ENCODE measurements around the gene LIM2.
"Not testable (repeated sequence)": the region's sequence is repeated elsewhere in the genome, so short reads cannot be mapped to it uniquely, and the experiment has no call there.

The LIM2 gene

GRCh38 chr19:51421229-51422052 lies 33.7 kb upstream of the LIM2 start:
- no peak overlapping the region for H3K4me3 ChIP-seq (ENCODE audit: low read depth, low read length)
- TF ChIP-seq, protein P1, sequence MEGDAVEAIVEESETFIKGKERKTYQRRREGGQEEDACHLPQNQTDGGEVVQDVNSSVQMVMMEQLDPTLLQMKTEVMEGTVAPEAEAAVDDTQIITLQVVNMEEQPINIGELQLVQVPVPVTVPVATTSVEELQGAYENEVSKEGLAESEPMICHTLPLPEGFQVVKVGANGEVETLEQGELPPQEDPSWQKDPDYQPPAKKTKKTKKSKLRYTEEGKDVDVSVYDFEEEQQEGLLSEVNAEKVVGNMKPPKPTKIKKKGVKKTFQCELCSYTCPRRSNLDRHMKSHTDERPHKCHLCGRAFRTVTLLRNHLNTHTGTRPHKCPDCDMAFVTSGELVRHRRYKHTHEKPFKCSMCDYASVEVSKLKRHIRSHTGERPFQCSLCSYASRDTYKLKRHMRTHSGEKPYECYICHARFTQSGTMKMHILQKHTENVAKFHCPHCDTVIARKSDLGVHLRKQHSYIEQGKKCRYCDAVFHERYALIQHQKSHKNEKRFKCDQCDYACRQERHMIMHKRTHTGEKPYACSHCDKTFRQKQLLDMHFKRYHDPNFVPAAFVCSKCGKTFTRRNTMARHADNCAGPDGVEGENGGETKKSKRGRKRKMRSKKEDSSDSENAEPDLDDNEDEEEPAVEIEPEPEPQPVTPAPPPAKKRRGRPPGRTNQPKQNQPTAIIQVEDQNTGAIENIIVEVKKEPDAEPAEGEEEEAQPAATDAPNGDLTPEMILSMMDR (conservative IDR thresholded peaks at IDR 0.05; ENCODE audit: low read depth, low read length), result no peak
- no peak for DNase-seq (ENCODE audit: low read depth)

- DNase-seq (ENCODE audit: low read depth); H3K4me3 ChIP-seq (ENCODE audit: low read depth, low read length): not testable (repeated sequence)
Measured at GRCh38 chr19:51420511-51420910, 32.7 kb upstream of the LIM2 start.

- DNase-seq (ENCODE audit: low read depth), result no peak
- H3K4me3 ChIP-seq (ENCODE audit: low read depth, low read length), result no peak overlapping the region
- TF ChIP-seq, protein P1 (conservative IDR thresholded peaks at IDR 0.05; ENCODE audit: low read depth, low read length), result no peak
Measured at GRCh38 chr19:51418707-51419106, 30.9 kb upstream of the LIM2 start.

- DNase-seq (ENCODE audit: low read depth), result no peak
- TF ChIP-seq, protein P1 (conservative IDR thresholded peaks at IDR 0.05; ENCODE audit: low read depth, low read length), result no peak
- no peak overlapping the region for H3K4me3 ChIP-seq (ENCODE audit: low read depth, low read length)
Measured at GRCh38 chr19:51417810-51418157, 30.0 kb upstream of the LIM2 start.

DNA sequence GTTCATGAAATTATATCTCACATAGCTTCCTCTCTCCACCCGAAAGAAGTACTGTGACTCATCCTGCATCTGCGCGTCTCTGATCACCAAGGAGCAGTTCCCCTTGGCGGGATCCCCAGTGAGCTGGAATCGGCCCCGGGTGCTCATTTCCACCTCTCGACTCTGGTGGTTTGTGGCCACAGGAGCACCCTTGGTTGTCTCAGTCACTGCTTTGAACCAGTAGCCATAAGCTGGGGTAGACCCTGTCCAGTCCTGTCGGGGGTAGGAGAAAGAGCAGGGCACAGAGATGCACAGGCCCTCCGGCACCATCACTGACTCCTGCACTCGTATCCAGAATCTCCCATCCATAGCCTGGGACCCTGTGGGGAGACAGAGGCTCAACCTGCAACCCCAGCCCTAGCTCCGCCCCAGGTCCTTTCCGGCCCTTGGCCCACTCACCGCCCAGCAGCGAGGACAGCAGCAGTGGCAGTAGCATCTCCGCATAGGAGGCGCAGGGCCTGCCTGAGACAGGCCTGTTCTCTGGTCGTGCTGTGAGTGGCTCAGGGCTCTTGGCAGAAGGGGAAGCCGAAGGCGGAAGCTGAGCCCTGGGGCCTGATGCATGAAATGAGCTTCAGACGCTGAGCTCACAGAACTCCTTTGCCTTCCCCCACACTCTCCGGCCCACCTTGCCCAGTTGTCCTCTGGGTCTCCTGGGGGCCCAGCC lies 29.5 kb upstream of the LIM2 start, which contains the start of gene SIGLEC10:
Gene SIGLEC10, minus strand, starts transcription at position 536 of the 703 bp plus-strand sequence. Its CDS starts 61 bp downstream, at position 475.
- no peak within 1 kb of the TSS for H3K4me3 ChIP-seq (ENCODE audit: low read depth, low read length)
- TF ChIP-seq, protein P1 (conservative IDR thresholded peaks at IDR 0.05; ENCODE audit: low read depth, low read length), result no peak
- DNase-seq (ENCODE audit: low read depth), result peak; percentile 7

DNA sequence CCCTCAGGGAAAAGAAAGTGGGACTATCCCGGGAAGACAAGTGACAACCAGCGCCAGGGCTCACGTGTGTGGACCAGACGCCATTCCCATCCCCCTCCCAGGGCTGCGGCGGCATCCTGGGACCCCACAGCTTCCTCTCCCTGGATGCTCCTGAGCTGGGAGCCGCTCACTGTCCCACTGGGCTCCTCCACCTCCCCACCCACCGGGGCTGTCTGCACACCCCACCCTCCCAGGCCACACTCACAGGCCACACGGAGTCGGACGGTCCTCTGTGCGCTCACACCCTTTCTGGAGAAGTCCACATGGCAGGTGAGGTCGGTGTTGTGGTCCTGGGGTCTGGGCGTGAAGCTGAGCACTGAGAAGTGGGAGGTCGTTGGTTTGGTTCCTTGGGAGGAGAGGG lies 28.6 kb upstream of the LIM2 start:
- not testable (repeated sequence) for DNase-seq (ENCODE audit: low read depth); H3K4me3 ChIP-seq (ENCODE audit: low read depth, low read length)

- no peak overlapping the region for H3K4me3 ChIP-seq (ENCODE audit: low read depth, low read length)
- TF ChIP-seq, protein P1 (conservative IDR thresholded peaks at IDR 0.05; ENCODE audit: low read depth, low read length), result no peak
- no peak for DNase-seq (ENCODE audit: low read depth)
Measured at GRCh38 chr19:51415187-51415586, 27.4 kb upstream of the LIM2 start.

Data from choroid plexus epithelial cell (primary cell).